IPS-18c (cell line): ENCODE data around the gene DNAH9.

Experiments
- H3K4me3 ChIP-seq: 2 replicates; pipeline ENCODE4 v1.7.0; 2013; ENCODE audit warnings: low read depth, mild to moderate bottlenecking, low read length, moderate library complexity; ENCODE audit not compliant: insufficient read depth
- H3K9me3 ChIP-seq: one replicate; pipeline ENCODE4 v1.6.1; 2013; ENCODE audit warnings: mild to moderate bottlenecking, low read length, moderate library complexity; ENCODE audit not compliant: control insufficient read depth, insufficient read depth

DNAH9 gene

DNA sequence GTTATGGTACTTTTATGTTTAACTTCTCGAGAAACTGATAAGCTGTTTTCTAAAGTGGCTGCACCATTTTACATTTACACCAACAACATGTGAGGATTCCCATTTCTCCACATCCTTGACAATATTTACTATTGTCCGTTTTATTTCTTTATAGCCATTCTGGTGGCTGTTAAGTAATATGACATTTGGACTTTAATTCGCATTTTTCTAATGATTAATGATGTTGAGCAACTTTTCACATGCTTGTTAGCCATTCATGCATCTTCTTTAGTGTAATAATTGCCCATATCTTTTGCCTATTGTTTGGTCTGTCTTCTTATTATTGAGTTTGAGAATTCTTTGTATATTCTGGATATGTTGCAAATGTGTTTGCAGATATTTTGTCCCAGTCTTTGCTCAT lies 114.2 kb downstream of the DNAH9 start:
- no peak overlapping the region for H3K4me3 ChIP-seq
- no peaks in the 10 kb centered on the region for H3K9me3 ChIP-seq

DNA sequence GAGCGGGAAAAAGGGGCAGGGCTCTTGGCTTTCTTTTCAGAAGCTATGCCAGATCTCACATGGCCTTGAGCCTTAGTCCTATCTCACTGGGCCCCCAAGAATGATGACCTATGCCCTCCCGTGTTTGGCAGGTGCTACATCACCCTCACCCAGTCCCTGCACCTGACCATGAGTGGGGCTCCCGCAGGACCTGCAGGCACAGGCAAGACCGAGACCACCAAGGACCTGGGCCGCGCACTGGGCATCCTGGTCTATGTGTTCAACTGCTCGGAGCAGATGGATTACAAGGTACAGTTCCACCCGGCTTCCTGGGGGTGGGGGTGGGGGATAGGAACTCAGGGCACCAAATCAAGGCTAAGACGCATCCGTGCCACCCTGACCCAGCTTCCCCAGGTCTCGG lies 120.9 kb downstream of the DNAH9 start:
- no peak overlapping the region for H3K4me3 ChIP-seq
- H3K9me3 ChIP-seq = no peaks in the 10 kb centered on the region

DNA sequence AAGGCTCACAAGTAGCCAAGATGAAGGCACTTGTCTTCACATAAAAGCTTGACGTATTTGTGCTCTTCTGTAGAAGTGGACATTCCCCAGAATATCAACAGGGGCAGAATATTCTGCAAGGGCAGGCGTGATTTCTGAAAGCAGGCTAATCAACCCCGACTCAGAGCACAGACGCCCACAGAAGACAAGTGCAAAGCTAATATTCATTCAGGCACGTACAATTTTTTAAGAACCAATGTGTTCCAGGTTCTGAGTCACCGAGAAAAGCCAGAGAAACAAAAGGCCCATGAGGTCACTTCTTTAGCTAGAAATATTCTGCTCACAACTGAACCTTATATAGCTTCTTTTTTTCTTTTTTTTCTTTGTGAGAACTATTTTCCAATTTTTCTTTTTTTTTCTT lies 121.6 kb downstream of the DNAH9 start:
- H3K4me3 ChIP-seq = no peak overlapping the region
- H3K9me3 ChIP-seq = no peaks in the 10 kb centered on the region

DNA sequence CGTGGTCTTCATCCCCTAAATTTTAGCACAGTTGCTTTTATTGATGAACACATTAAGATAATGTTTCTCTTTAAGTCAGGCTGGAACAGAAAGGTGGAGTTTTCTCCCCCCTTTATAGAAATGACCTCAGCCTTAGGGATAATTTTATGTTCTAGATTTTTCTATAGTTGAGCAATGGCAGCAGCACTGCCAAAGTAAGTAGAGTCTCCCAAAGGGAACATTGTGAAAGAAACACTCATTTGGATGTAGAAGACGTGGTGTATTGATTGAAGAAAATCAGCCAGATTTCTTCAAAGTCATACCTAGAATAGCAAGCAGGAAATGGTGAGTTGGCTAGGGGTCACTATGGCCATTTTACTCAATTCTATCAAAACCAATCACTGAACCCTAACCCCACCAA lies 122.5 kb downstream of the DNAH9 start:
- Histone ChIP-seq H3K4me3 (no peak overlapping the region), H3K9me3 (no peaks in the 10 kb centered on the region)

DNA sequence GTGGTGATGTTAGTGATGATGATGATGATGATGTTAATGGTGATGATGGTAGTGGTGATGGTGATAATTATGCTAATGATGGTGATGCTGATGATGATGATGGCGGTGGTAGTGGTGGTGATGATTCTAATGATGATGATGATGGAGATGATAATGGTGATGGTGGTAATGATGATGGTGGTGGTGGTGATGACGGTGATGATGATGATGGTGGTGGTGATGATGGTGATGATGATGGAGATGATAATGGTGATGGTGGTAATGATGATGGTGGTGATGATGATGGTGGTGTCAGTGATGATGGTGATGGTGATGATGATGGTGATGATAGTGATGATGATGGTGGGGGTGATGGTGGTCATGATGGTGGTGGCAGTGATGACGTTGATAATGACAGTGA lies 132.5 kb downstream of the DNAH9 start:
- no peaks in the 10 kb centered on the region for H3K9me3 ChIP-seq
- H3K4me3 ChIP-seq = no peak overlapping the region

DNA sequence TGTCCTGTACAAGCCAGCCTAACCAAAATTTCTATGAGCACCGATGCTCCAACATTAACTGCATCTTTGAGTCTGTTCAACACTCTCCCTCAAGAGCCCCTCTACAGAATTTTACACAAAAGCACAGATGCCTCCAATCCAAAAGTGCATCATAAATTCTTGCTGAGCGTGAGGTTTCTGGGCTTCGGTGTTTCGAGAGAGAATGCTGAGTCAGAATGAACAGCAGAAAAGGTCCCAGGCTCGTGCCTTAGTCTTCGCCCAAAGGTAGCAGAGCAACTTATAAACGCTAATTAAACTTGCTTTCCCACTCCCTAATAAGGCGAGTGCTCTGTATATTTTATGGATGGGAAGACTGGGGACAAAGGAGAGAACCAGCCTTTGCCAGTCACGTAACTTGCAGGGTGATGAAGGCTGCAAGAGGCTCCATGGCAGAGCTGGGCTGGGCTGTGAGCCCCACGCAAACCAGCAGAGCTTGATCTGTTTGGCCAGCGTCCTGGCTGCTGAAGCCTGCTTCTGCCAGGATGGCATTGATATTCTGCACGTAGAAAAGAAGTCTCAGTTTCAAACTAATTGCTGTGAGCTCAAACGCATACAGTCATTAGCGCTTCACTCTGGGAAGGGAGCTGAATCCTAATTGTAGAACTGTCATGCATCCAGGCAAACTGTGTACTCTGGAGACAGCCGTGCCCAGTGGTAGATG lies 138.5 kb downstream of the DNAH9 start:
- H3K4me3 ChIP-seq = no peak overlapping the region
- no peaks in the 10 kb centered on the region for H3K9me3 ChIP-seq

DNA sequence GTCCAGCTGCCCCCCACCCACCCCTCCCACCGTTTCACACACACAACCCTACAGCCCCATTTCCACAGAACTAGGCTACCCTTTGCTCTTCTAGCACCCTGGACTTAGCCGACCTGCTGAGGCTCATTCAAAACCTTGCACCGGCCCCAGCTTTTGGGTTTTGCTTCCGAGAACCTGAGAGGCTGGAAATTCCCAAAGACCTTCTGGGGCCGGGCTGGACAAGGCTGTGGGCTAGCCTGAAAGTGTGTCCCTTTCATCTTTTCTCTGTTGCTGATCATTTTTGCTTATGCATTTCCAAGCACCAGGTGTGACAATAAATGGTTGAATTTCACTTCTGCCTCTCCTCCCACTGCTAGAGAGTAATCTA lies 139.0 kb downstream of the DNAH9 start:
- no peak overlapping the region for H3K4me3 ChIP-seq
- H3K9me3 ChIP-seq = no peaks in the 10 kb centered on the region

DNA sequence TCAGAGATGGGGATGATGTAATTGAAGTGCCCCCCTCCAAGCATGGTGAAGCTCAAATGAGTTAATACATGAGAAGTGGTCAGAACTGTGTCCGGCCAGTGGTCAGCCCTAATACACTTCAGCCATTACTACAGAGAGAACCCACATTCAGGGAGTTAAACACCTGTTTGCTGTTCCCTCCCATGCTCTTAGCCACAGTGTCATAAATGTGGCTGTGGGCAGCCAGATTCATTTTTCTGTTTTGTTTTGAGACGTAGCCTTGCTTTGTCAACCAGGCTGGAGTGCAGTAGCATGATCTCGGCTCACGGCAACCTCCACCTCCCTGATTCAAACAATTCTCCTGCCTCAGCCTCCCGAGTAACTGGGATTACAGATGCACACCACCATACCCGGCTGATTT lies 139.9 kb downstream of the DNAH9 start:
- no peak overlapping the region for H3K4me3 ChIP-seq

DNA sequence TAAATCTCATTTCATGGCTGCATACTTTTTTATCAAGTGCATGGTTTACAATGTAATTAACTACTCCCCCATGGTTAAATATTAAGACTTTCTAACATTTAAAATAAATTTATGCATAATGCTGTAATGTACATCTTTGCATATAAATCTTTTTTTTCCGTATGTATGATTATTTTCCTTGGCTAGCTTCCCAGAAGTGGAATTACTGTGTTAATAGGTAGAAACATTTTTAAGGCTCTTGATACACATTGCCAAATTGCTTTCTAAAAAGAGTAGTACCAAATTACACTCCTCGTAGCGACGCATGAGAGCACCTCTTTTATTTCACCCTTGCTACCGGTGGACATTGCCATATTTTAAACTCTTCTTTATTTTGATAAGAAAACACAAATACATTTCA lies 141.1 kb downstream of the DNAH9 start:
- Histone ChIP-seq H3K9me3 (no peaks in the 10 kb centered on the region), H3K4me3 (no peak overlapping the region)

More for the DNA sequence above, 139.9 kb downstream of the DNAH9 start:
- no peaks in the 10 kb centered on the region for H3K9me3 ChIP-seq

DNA sequence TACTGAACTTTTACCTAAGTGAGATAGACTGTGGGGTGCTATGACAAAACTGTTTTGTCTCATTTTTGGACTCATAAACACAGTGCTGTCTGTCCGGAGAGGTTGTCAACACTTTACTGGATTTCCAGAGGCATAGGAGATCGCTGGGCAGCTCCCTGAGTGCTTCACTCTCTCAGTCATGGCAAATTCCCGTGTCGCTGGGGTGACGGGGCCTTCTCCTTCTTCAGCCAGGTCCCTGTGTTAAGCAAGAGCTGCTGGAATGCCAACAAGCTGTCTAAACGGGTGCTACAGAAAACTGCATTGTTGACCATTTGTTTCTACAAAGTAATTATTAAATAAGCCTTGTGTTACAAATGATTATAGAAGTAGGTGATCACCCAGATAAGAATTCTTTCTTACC lies 141.6 kb downstream of the DNAH9 start:
- H3K4me3 ChIP-seq = no peak overlapping the region
- H3K9me3 ChIP-seq = no peaks in the 10 kb centered on the region

DNA sequence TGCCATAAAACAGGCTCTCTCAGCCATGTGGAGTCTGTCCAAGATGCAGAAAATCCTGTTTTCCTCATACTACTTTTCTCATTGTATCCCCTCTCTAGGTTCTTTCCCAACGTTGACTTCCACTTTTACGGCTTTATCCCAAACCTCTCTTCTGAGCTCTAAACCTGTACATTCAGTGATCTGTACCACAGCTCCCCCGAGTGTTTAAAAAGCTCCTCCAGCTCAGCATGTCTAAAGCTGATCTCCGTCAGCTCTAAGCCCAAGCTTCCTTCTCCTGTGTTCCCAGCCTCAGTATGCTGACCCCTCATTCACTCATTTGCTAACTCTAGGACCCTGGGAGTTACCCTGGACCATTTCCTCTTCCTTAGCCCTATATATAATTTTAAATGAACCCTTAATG lies 144.6 kb downstream of the DNAH9 start:
- H3K4me3 ChIP-seq = no peak overlapping the region
- no peaks in the 10 kb centered on the region for H3K9me3 ChIP-seq

DNA sequence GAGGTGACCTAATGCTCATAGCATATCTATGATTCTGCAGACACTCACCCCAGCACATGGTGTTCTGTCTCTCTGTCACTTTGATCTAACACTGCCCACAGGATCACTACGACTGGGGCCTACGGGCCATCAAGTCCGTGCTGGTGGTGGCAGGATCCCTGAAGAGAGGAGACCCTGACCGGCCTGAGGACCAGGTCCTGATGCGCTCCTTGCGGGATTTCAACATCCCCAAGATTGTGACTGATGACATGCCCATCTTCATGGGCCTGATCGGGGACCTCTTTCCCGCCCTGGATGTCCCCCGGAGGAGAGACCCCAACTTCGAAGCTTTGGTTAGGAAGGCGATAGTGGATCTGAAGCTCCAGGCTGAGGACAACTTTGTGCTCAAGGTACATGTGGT lies 146.4 kb downstream of the DNAH9 start:
- H3K9me3 ChIP-seq = no peaks in the 10 kb centered on the region

DNA sequence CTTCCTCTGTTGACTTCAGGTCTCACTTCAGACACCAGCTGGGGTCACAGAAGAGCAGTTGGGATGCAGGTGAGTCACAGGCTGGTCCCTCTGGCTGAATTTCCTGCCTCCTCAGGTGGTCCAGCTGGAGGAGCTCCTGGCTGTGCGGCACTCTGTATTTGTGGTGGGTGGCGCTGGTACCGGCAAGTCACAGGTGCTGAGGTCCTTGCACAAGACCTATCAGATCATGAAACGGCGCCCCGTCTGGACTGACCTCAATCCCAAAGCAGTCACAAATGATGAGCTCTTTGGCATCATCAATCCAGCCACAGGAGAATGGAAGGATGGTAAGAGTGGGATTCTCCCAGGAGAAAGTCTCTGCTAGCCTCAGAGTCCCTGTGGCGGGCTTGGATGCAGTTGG lies 149.2 kb downstream of the DNAH9 start:
- Histone ChIP-seq H3K4me3 (no peak overlapping the region), H3K9me3 (no peaks in the 10 kb centered on the region)

More for the DNA sequence above, 146.4 kb downstream of the DNAH9 start:
- H3K4me3 ChIP-seq = no peak overlapping the region

DNA sequence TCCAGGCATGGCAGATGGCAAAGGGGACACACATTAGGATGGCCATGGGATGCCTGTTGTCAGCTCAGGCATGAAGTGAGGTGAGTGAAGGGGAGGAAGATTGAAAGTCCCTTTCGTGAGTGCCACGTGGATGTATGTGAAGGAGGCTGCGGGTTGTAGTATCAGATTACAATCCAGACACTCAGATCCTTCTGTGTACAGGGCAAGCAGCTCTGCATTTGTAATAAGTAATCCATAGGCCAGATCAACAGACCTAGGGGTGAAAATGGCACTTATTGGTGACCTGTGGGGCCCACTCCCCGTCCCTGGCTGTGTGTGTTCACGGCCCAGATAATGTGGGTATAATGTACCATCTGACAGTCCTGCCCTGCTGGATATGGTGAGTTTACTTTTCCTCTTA lies 159.5 kb downstream of the DNAH9 start:
- no peaks in the 10 kb centered on the region for H3K9me3 ChIP-seq
- H3K4me3 ChIP-seq = no peak overlapping the region

DNA sequence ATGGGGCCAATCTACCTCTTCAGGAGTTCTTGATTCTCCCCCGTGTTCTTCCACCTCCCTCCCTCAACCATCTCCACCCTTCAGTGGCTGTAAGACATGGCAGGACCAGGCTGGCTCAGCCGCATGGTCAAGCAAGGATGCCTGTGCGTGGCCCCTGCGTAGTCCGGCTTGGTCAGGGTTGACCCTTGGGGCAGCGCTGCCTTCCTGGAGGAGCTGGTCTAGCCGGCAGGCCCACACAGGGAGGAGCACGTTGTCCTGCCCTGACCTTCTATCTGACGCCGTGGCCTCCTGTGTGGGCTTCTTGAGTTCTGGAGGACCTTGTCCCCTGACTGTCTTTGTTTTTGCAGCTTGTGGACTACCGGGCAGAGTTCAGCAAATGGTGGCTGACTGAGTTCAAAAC lies 169.8 kb downstream of the DNAH9 start:
- Histone ChIP-seq H3K4me3 (no peak overlapping the region), H3K9me3 (no peaks in the 10 kb centered on the region)

DNA sequence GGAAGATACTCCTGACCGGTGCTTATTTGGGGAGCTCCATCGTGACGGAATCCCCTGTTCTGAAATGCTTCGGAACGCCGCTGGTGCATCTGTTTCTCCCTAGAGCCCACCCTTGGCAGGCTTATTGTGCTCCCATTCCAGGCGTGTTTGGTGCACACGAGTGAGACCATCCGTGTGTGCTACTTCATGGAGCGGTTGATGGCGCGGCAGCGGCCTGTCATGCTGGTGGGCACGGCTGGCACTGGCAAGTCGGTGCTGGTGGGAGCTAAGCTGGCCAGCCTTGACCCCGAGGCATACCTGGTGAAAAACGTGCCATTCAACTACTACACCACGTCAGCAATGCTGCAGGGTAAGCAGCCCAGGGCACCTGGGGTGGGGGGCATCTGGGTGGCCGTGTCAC lies 170.7 kb downstream of the DNAH9 start:
- Histone ChIP-seq H3K4me3 (no peak overlapping the region), H3K9me3 (no peaks in the 10 kb centered on the region)

DNA sequence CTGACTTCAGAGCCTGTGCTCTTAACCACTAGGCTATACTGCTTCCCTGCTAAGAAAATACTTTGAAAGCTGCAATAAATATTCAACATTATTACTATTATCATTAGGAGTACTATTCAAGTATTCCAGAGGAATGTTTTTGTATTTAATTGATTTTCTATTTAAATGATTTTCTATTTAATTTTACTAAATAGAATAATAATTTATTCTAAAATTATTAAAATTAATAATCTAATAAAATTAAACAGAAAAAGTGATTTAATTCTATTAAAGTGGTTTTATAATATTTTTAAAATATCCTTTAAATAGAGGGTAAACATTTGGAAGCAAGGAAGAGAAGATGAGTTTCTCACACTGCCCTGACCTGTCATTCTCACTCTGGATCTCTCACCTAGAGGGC lies 173.8 kb downstream of the DNAH9 start:
- Histone ChIP-seq H3K4me3 (no peak overlapping the region), H3K9me3 (no peaks in the 10 kb centered on the region)

DNA sequence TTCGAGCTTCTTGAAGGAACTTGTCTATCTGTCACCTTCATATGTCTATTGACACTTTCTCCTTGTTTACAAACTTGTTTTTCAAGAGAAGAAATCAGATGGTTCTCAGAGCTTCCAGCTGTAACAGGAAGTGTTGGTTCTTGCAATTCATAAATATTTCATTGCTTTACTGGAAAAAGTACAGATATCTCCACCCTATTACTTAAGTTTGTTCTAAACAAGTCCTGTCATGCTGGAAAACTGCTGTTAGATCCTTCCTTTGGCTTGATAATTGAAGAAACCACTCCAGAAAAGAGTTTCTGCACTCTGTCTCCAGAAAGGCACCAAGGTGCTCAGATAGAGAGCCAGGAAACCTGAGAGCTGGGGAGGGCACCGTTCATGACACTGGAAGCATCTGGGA lies 181.6 kb downstream of the DNAH9 start:
- H3K9me3 ChIP-seq = no peaks in the 10 kb centered on the region
- H3K4me3 ChIP-seq = no peak overlapping the region

DNA sequence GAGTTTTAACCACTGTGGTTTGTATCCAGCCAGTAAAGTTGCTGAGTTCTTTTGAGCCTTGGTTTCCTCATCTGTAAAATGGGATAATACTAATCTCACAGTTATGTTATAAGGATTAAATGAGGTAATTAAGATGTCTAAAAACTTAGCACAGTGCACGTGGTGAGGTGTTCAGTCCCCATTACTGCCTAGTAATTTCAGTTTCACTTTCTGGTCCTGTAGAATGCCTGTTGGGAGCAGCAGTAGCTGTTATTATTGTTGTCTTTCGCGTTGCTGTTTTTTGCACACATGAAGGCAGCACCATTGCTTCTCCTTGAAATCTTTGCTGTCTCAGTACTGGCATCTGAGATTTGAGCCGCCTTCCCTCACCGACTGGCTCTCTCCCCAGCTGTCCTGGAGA lies 182.4 kb downstream of the DNAH9 start:
- Histone ChIP-seq H3K4me3 (no peak overlapping the region), H3K9me3 (no peaks in the 10 kb centered on the region)
